IPS DF 4.7 (cell line): ENCODE results near the gene MAPK8IP3.
"Not testable (repeated sequence)": the region's sequence is repeated elsewhere in the genome, so short reads cannot be mapped to it uniquely, and the experiment has no call there.

Experiments used
- DNase-seq: peaks from one replicate; pipeline ENCODE4 v3.0.0-alpha.2; 2013; ENCODE audit warnings: low spot score; ENCODE audit errors: extremely low read depth

MAPK8IP3 gene

GRCh38 chr16:1678500-1679098 is 27.4 kb upstream of the MAPK8IP3 start:
- DNase-seq, result no peak

- no peak for DNase-seq
These were observed 25.6 kb upstream of the MAPK8IP3 start for GRCh38 chr16:1680361-1680760.

- DNase-seq, result no peak
These were observed 25.0 kb upstream of the MAPK8IP3 start for GRCh38 chr16:1681032-1681431.

- DNase-seq, result no peak
These were observed 18.3 kb upstream of the MAPK8IP3 start for GRCh38 chr16:1687427-1688316.

- no peak for DNase-seq
These were observed 17.0 kb upstream of the MAPK8IP3 start for GRCh38 chr16:1688807-1689560.

- no peak for DNase-seq
These were observed 16.1 kb upstream of the MAPK8IP3 start for GRCh38 chr16:1689853-1690252.

- no peak for DNase-seq
These were observed 15.2 kb upstream of the MAPK8IP3 start for GRCh38 chr16:1690810-1691209.

- DNase-seq, result no peak
These were observed 14.7 kb upstream of the MAPK8IP3 start for GRCh38 chr16:1691276-1691675.

- no peak for DNase-seq
These were observed 14.0 kb upstream of the MAPK8IP3 start for GRCh38 chr16:1691956-1692355.

- DNase-seq, result no peak
These were observed 9.1 kb upstream of the MAPK8IP3 start for GRCh38 chr16:1696863-1697262.

GRCh38 chr16:1698680-1699079 is 7.3 kb upstream of the MAPK8IP3 start:
- no peak for DNase-seq

GRCh38 chr16:1700246-1700645 is 5.7 kb upstream of the MAPK8IP3 start:
- DNase-seq, result no peak

GRCh38 chr16:1701216-1701878 is 4.6 kb upstream of the MAPK8IP3 start:
- DNase-seq, result no peak

- DNase-seq, result not testable (repeated sequence)
These were observed 689 bp upstream of the MAPK8IP3 start for GRCh38 chr16:1705324-1705687.

GRCh38 chr16:1706386-1707192 is 594 bp downstream of the MAPK8IP3 start:
- DNase-seq, result no peak

GRCh38 chr16:1707193-1707790 is 1.3 kb downstream of the MAPK8IP3 start:
- DNase-seq, result no peak

GRCh38 chr16:1708083-1708767 is 2.2 kb downstream of the MAPK8IP3 start:
- no peak for DNase-seq

- DNase-seq, result no peak
These were observed 2.8 kb downstream of the MAPK8IP3 start for GRCh38 chr16:1708768-1709180.

- no peak for DNase-seq
These were observed 3.4 kb downstream of the MAPK8IP3 start for GRCh38 chr16:1709356-1709755.
